B cell (primary cell): ENCODE results near the gene MILR1. TPM values are rescaled to one million over a fixed set of nuclear protein-coding genes. Genes with fewer than 3 reads are reported as not detected.

Source experiments
- ATAC-seq: fragments of 200-7000 bp; cut with Tn5 transposase; one replicate; pipeline ENCODE4 v1.10.0; 2021; ENCODE audit warnings: low read depth, mild to moderate bottlenecking, moderate number of reproducible peaks, moderate library complexity
- CTCF ChIA-PET: fragments of 350-600 bp; sonication (Branson Sonifier 250); formaldehyde crosslinking; loops from one replicate; lab custom pipeline; 2021; ENCODE audit warnings: antibody characterized with exemption, inconsistent platforms; lab: Charles Lee
- POLR2A ChIA-PET: fragments of 350-600 bp; sonication (Branson Sonifier 250); formaldehyde crosslinking; loops from one replicate; lab custom pipeline; 2021; ENCODE audit warnings: antibody characterized with exemption; lab: Charles Lee
- DNase-seq: peaks from one replicate; pipeline ENCODE4 v3.0.0; 2013
- H2AFZ ChIP-seq: 2 replicates; pipeline ENCODE4 v1.6.1; 2012; ENCODE audit warnings: mild to moderate bottlenecking, low read depth, low read length; ENCODE audit not compliant: insufficient read depth, poor library complexity, severe bottlenecking
- H3K27ac ChIP-seq, 2 donors: 1 replicate in 1 of 2; 2 replicates in 1 of 2; pipeline ENCODE4 v1.5.1; 2012 to 2013; ENCODE audit warnings: low read length in 2 of 2, mild to moderate bottlenecking in 2 of 2, moderate library complexity in 1 of 2
- H3K27me3 ChIP-seq, 4 experiments: fragments of 200-600 bp in 1 of 4; sonication (generic) in 1 of 4; replicated peaks in 1 of 4; 1 replicate in 2 of 4; 2 replicates in 2 of 4; pipeline versions ENCODE4 v1.6.1 to v1.7.0; 2013 to 2016; ENCODE audit warnings: low read length in 3 of 4, mild to moderate bottlenecking in 2 of 4, mixed read lengths in 1 of 4, moderate library complexity in 1 of 4; ENCODE audit not compliant: insufficient read depth in 4 of 4, control insufficient read depth in 3 of 4; ENCODE audit errors: control extremely low read depth in 1 of 4
- H3K36me3 ChIP-seq, 2 experiments: replicated peaks in 1 of 2; 1 replicate in 1 of 2; 2 replicates in 1 of 2; pipeline versions ENCODE4 v1.6.1 to v1.7.1; 2013; ENCODE audit warnings: low read length in 1 of 2; ENCODE audit not compliant: insufficient read depth in 2 of 2, control insufficient read depth in 1 of 2; ENCODE audit errors: control extremely low read depth in 1 of 2, extremely low read depth in 1 of 2
- H3K4me1 ChIP-seq, 2 donors: fragments of 200-600 bp in 1 of 2; sonication (generic) in 1 of 2; 1 replicate in 1 of 2; 2 replicates in 1 of 2; pipeline versions ENCODE4 v1.5.1 to v1.6.1; 2013 to 2017; ENCODE audit warnings: low read length in 2 of 2; ENCODE audit not compliant: control insufficient read depth in 2 of 2, insufficient read depth in 2 of 2
- H3K4me2 ChIP-seq: replicated peaks from 2 replicates; pipeline ENCODE3; 2012; ENCODE audit warnings: mild to moderate bottlenecking, low read depth, low read length; ENCODE audit not compliant: poor library complexity, severe bottlenecking
- H3K4me3 ChIP-seq, 5 experiments: fragments of 200-600 bp in 1 of 5; sonication (generic) in 1 of 5; 1 replicate in 3 of 5; 2 replicates in 2 of 5; pipeline versions ENCODE4 v1.5.1 to v1.7.0; 2011 to 2016; ENCODE audit warnings: low read length in 4 of 5, mild to moderate bottlenecking in 4 of 5, low read depth in 2 of 5, control low read depth in 1 of 5, moderate library complexity in 1 of 5; ENCODE audit not compliant: insufficient read depth in 1 of 5; ENCODE audit errors: control extremely low read depth in 1 of 5, extremely low read depth in 1 of 5
- H3K79me2 ChIP-seq: fragments of 200-600 bp; sonication (generic); one replicate; pipeline ENCODE4 v1.6.0; 2016; ENCODE audit warnings: low read length; ENCODE audit not compliant: control insufficient read depth, insufficient read depth
- H3K9ac ChIP-seq: fragments of 200-600 bp; sonication (generic); 2 replicates; pipeline ENCODE4 v1.6.1; 2017; ENCODE audit warnings: mild to moderate bottlenecking, low read length, moderate library complexity
- H3K9me3 ChIP-seq, 3 donors: one replicate each; pipeline versions ENCODE4 v1.6.1 to v1.7.1; 2013; ENCODE audit warnings: low read length in 2 of 3; ENCODE audit not compliant: control insufficient read depth in 2 of 3, insufficient read depth in 1 of 3; ENCODE audit errors: control extremely low read depth in 1 of 3
- H4K20me1 ChIP-seq: 2 replicates; pipeline ENCODE4 v1.6.0; 2012; ENCODE audit warnings: mild to moderate bottlenecking, low read length; ENCODE audit not compliant: insufficient read depth, control insufficient read depth, poor library complexity, severe bottlenecking
- H3K27ac Mint-ChIP-seq: one replicate; pipeline ENCODE4 v1.8.0; 2021; ENCODE audit warnings: mixed read lengths
- H3K27me3 Mint-ChIP-seq: one replicate; pipeline ENCODE4 v1.8.0; 2021; ENCODE audit warnings: mixed read lengths
- H3K4me1 Mint-ChIP-seq: one replicate; pipeline ENCODE4 v1.8.0; 2021; ENCODE audit warnings: mixed read lengths
- H3K4me3 Mint-ChIP-seq: one replicate; pipeline ENCODE4 v1.8.0; 2021; ENCODE audit warnings: mixed read lengths
- H3K9me3 Mint-ChIP-seq: one replicate; pipeline ENCODE4 v1.8.0; 2022; ENCODE audit warnings: mixed read lengths; ENCODE audit not compliant: insufficient read depth
- CTCF ChIP-seq: fragments of 200-600 bp; IDR thresholded peaks from one replicate; pipeline ENCODE4 v1.8.0; 2022; ENCODE audit warnings: antibody characterized with exemption, mild to moderate bottlenecking
- EZH2 ChIP-seq: IDR thresholded peaks from 2 replicates; pipeline ENCODE4 v1.6.1; 2012; ENCODE audit warnings: borderline replicate concordance, low read depth, mild to moderate bottlenecking, moderate library complexity, low read length; ENCODE audit not compliant: insufficient read depth, poor library complexity, severe bottlenecking
- WGBS: methylation state at CpG from one replicate; pipeline ENCODE4 v1.1.5; 2013; ENCODE audit warnings: missing lambda C conversion rate; ENCODE audit not compliant: insufficient coverage; 5-methylcytosine and 5-hydroxymethylcytosine counted together
- intact Hi-C: fragments of 100-400 bp; cut with micrococcal nuclease; formaldehyde crosslinking; loops from one replicate; pipeline ENCODE4 v1.10.0; 2022
- polyA plus RNA-seq: library from polyadenylated mRNA; depleted of rRNA; stranded (reverse); fragments of >200 nt; gene quantifications from 2 replicates; pipeline ENCODE4 v1.2.3, GENCODE V29; 2012
- total RNA-seq, 2 donors: library from RNA; stranded (reverse); fragments of 120-200 nt in 1 of 2; gene quantifications; 1 replicate in 1 of 2; 2 replicates in 1 of 2; pipeline versions ENCODE4 v1.2.3 to v1.2.4, GENCODE V29; 2013 to 2022

MILR1 gene
- total and polyA plus RNA-seq, 2 donors (not counting 1 experiment from before 2014, with no cell fraction given) = 9.4 to 38.0 TPM

GRCh38 chr17:64410750-64411490 is 38.0 kb upstream of the MILR1 start:
- peak overlapping the region; percentile 50 for H3K4me2 ChIP-seq
- peak overlapping the region; percentile 72 for H3K4me3 Mint-ChIP-seq
- H3K4me1 Mint-ChIP-seq = peaks cover 60% of the 10 kb centered on the region

More at GRCh38 chr17:64410750-64411490, 38.0 kb upstream of the MILR1 start:
- TF ChIP-seq EZH2 (no peak), CTCF (no peak)
- intact Hi-C loops = loop anchor here (10.0 kb wide), 1 partner anchor 266 kb away; no protein-coding TSS in a partner anchor
- H3K9ac ChIP-seq = no peak overlapping the region
- no peak overlapping the region for H3K4me3 ChIP-seq
- peak overlapping the region; percentile 34 to 64 for H3K27ac ChIP-seq
- no peak overlapping the region for H2AFZ ChIP-seq
- ATAC-seq (no peak), DNase-seq (no peak)
- no peaks in the 10 kb centered on the region for H3K9me3 ChIP-seq
- peaks cover 3 to 9% of the 10 kb centered on the region in 2 experiments for H3K36me3 ChIP-seq
- ChIA-PET POLR2A (interaction anchor here (0.6 to 1.1 kb wide), 2 partner anchors 11 to 53 kb away, joined by 3 to 5 read pairs; no protein-coding TSS in a partner anchor), CTCF (interaction anchor here (0.5 to 3.8 kb wide), 5 partner anchors 8 to 572 kb away, joined by 3 to 35 read pairs (median 5); no protein-coding TSS in a partner anchor)
- Mint-ChIP-seq H3K27ac (peak overlapping the region; percentile 87), H3K9me3 (no peaks in the 10 kb centered on the region), H3K27me3 (no peaks in the 10 kb centered on the region)
- H3K27me3 ChIP-seq = no peaks in the 10 kb centered on the region
- 97% methylated on average over 4 of the region's 4 CpGs for WGBS
- peaks cover 54% of the 10 kb centered on the region for H3K79me2 ChIP-seq
- H4K20me1 ChIP-seq = peaks cover 13% of the 10 kb centered on the region
- peaks cover 50 to 67% of the 10 kb centered on the region in 2 donors for H3K4me1 ChIP-seq
